ENCODE data around the gene LARP4. TPM values are rescaled to one million over a fixed set of nuclear protein-coding genes. Genes with fewer than 3 reads are reported as not detected.

LARP4 gene
- total and polyA plus RNA-seq, 2 experiments from 2014 or later: 59.1 to 88.8 TPM

DNA sequence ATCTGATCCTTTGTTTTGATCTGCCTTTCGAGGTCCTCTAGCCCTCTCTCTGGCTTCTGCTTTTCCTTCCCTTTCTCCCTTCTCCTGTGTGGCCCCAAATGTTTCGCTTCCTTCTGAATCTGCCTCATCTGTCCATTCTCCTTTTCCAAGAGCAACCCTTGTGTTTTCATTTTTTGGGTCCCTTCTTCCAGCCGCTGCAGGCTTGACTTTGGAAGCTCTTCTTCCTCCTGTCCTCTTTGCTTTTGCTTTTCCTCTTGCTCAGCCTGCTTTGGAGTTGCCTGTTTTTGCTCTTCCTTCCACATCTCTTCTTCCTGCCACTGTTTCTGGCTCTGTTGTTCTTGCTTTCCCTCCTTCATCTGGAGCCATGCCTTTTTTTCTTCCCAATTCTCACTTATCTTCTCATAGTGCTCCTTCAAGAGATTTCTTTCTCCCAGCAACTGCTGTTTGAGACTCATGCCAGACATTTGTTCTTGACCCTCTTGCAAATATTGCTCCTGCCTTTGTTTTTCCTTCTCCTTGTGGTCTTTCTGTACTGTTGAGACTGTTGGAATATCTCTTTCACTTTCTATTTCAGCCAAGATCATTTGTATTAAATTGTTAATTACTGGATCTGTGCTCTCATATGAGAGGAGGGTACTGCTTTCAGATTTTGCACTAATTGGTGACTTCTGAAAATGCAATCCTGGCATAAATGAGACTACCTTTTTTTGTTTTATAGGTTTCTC is 46.7 kb upstream of the LARP4 start:
- H3K9me2 ChIP-seq (ENCODE audit: insufficient read depth): no peaks in the 10 kb centered on the region
- Mint-ChIP-seq H3K4me3 (no peak overlapping the region), H3K27ac (no peak overlapping the region), H3K9me3 (no peaks in the 10 kb centered on the region), H3K27me3 (ENCODE audit: insufficient read depth, low read depth, poor library complexity) (peaks cover 4% of the 10 kb centered on the region), H3K36me3 (ENCODE audit: low read depth) (no peaks in the 10 kb centered on the region), H3K4me1 (no peaks in the 10 kb centered on the region; the same call in 2 of the 3 replicates)
- H3F3A ChIP-seq (replicated peaks; ENCODE audit: low read depth): no peaks in the 10 kb centered on the region
- H3K27me3 ChIP-seq (ENCODE audit: insufficient read depth): no peaks in the 10 kb centered on the region
- H3K36me3 ChIP-seq (ENCODE audit: insufficient read depth): no peaks in the 10 kb centered on the region
- H3K27ac ChIP-seq (ENCODE audit: low read depth): no peak overlapping the region
- no peaks in the 10 kb centered on the region for H4K20me1 ChIP-seq (replicated peaks; ENCODE audit: insufficient read depth)
- H2AFZ ChIP-seq: peak overlapping the region; percentile 82
- H3K4me3 ChIP-seq: no peak overlapping the region
- 0 out of 2 replicates have a peak, but pooled peaks cover 4% of the 10 kb centered on the region for H3K4me1 ChIP-seq (ENCODE audit: insufficient read depth)
- H3K79me2 ChIP-seq (replicated peaks; ENCODE audit: insufficient read depth): no peaks in the 10 kb centered on the region
- TF ChIP-seq ETS1 (IDR thresholded peaks at IDR 0.05) (no peak), EZH2phosphoT487 (IDR thresholded peaks at IDR 0.05; ENCODE audit: unreplicated experiment) (no peak), JUNB (IDR thresholded peaks at IDR 0.05; ENCODE audit: unreplicated experiment) (no peak), CTCF (conservative IDR thresholded peaks at IDR 0.05; ENCODE audit: low read depth in 2 of 2) (no peak)
- ATAC-seq (no peak), DNase-seq (ENCODE audit: low spot score) (no peak)
- no peak overlapping the region for H3K4me2 ChIP-seq

DNA sequence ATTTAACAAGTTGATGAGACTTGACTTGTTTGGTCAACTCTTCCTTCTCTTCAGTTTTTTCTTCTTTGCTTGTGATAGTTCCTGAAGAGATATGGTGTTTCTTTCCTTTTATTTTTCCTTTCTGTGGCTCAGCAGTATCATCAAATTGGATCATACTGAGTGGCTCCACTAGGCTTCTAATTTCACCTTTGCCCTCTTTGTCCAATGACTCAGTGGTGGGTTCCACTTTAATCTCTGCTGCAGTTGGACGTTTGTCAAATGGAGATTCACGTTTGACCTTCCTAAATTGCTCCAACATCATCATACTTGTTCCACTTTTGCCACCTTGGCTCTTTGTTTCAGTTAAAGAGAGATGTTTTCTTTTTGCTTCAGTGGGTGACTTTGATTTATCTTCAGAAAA is 45.8 kb upstream of the LARP4 start:
- Mint-ChIP-seq H3K27ac (no peak overlapping the region), H3K27me3 (ENCODE audit: insufficient read depth, low read depth, poor library complexity) (peaks cover 2% of the 10 kb centered on the region), H3K4me3 (no peak overlapping the region), H3K9me3 (no peaks in the 10 kb centered on the region), H3K36me3 (ENCODE audit: low read depth) (no peaks in the 10 kb centered on the region), H3K4me1 (no peaks in the 10 kb centered on the region; the same call in 2 of the 3 replicates)
- Histone ChIP-seq H3K27me3 (ENCODE audit: insufficient read depth) (no peaks in the 10 kb centered on the region), H3K4me1 (ENCODE audit: insufficient read depth) (0 out of 2 replicates have a peak, but pooled peaks cover 4% of the 10 kb centered on the region), H3K4me3 (no peak overlapping the region), H3F3A (replicated peaks; ENCODE audit: low read depth) (no peaks in the 10 kb centered on the region), H4K20me1 (replicated peaks; ENCODE audit: insufficient read depth) (no peaks in the 10 kb centered on the region), H3K79me2 (replicated peaks; ENCODE audit: insufficient read depth) (no peaks in the 10 kb centered on the region), H3K9me2 (ENCODE audit: insufficient read depth) (no peaks in the 10 kb centered on the region), H3K27ac (ENCODE audit: low read depth) (no peak overlapping the region), H2AFZ (no peak overlapping the region), H3K36me3 (ENCODE audit: insufficient read depth) (no peaks in the 10 kb centered on the region), H3K4me2 (no peak overlapping the region)
- ATAC-seq (no peak), DNase-seq (ENCODE audit: low spot score) (no peak)
- TF ChIP-seq EZH2phosphoT487 (IDR thresholded peaks at IDR 0.05; ENCODE audit: unreplicated experiment) (no peak), ETS1 (IDR thresholded peaks at IDR 0.05) (no peak), EZH2 (IDR thresholded peaks at IDR 0.05; ENCODE audit: low read depth, unreplicated experiment) (no peak), ZNF462 (CRISPR knock-in tag; IDR thresholded peaks at IDR 0.05) (no peak), POLR2AphosphoS5 (IDR thresholded peaks at IDR 0.05; ENCODE audit: low read depth) (no peak), NANOG (IDR thresholded peaks at IDR 0.05; ENCODE audit: borderline replicate concordance) (no peak), ZNF331 (CRISPR knock-in tag; IDR thresholded peaks at IDR 0.05; ENCODE audit: low read depth) (no peak), CREB1 (CRISPR knock-in tag; IDR thresholded peaks at IDR 0.05; ENCODE audit: low read depth) (no peak)
